HPDE6-E6E7 (cell line): ENCODE data around the gene SOX12.
A peak's percentile ranks its signal among the peaks of the same experiment; 100 is the strongest.

Experiments used
- DNase-seq: peaks from one replicate; pipeline ENCODE4 v3.0.0; 2011; ENCODE audit warnings: missing footprints; ENCODE audit errors: extremely low spot score

SOX12 gene

DNA sequence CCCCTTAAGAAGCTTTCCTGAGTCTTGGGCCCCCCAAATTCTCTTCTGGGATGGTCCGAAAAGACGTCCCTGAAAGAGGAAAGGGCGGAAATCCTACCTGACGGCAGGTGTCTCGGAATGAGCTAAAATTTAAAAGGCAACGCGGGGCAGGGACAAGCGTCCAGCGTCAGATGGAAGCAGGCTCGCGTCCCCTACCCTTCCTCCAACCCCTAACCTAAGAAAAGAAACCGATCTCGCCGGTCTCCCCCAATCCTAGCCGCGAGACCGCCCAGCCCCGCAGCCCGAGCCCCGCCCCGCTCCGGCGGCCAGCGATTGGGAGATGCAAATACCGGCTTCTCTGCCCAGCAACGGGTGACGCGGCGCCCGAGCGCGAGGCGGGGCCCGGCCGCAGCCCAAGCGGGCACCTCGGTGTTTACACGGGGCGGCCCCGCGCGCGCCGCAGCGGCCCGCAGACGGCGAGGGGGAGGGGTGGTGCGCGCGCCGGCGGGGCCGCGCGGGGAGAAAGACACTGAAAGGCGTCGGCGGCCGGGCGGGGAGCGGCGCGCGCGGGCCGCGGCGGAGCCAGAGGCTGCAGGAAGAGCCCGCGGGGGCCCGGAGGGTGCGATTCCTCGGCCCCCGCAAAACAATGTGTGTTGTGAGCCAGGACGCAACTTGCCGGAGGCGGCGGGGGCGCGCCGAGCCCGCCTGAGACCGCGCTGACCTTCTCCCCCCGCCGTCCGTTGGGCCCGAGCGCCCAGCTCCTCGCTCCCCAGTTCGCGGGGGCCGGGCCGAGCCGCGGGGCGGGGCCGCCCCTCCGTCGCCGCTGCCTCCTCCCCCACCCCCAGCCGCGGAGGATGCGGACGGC lies at the start of gene SOX12:
Gene SOX12, plus strand, starts transcription at position 508 of the 844 bp plus-strand sequence. CDS start 373 bp downstream, outside the sequence.
- peak; percentile 86 for DNase-seq

DNA sequence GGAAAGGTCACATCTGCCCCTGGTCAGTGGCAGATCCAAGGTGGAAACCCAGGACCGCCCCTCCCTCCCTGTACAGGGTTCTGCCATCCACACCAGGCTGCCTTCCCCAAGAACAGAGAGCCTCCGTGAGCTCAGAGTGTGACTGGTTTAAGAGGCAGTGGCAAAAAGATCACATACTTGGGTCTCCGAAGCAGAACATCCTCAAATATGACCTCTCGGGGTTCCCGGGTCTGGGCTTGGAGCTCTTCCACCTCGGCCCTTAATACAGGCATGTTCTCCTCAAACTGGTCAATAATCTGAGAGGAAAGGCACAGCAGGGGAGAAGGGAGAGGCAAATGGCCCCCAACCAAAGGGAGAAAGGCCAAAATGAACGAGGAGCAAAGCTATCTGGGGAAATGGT lies 49.6 kb upstream of the SOX12 start:
- DNase-seq, result no peak

DNA sequence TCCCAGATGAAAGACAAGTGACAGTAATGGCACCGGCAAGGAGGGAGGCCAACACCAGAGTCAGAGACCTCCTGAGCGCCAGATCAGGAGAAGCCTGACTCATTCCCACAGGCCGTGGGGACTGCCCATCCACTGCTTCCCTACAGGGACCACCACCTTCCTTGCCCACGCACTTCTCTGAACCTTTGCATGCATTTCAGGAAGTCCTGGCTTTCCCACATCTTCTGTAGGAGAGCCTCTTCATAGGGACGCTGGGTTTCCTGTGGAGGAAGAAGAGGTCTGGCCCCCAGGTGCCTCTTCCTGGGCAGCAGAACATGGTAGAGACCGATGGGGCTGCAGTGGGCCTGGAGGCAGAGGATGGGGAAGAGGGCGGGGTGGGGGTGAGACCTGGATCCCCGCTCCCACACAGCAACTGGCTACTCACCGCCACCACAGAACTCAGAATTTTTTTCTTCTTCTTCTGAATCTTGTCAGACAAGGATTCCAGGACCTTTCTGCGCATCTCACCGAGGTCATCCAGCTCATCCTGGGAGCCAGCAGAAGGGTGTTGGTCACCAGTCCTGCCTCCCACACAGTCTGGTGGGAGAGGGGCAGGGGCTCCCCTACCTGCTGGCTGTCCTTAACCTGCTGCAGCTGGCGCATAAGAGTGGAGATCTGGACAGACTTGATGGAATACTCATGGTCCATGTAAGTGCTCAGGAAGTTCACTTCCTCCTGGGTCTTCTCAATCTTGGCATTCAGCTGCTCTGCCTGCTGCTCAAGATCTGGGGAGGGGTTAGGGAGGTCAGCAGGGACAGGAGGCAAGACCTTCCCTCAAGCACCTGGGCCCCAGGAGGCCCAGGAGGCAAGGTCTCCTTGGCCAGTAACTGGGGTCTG lies 48.5 kb upstream of the SOX12 start:
- no peak for DNase-seq

DNA sequence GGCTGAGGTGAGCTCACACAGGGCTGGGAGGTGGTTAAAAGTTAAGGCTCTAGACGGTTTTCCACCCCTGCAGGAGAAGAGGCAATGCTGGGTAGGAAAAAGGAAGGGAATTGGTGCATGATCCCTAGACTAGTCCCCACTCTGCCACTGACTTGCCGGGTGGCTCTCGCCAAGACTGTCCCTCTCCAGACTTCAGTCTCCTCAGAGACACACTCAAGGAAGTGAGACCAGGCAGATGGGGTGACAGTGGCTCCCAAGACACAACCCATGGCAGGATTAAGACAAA lies 47.9 kb upstream of the SOX12 start:
- DNase-seq, result no peak

DNA sequence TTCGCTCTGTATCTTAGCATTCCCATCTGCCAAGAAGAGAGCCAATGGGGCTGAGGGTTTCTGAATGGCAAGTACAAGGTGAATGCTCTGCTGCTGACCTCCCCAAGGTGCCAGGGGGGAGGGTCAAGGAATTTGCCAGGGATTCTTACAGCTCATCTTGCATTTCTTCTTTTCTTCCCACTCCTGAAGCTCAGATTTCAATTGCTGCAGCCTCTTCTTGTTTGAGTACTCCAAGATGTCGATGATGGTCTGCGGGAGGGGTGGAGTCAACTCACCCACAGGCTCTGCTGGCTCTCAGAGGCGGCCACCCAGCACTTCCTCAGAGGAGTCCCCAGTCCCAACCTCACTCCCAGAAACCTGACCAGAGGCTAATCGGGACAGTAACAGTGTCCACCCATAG lies 47.2 kb upstream of the SOX12 start:
- no peak for DNase-seq

DNA sequence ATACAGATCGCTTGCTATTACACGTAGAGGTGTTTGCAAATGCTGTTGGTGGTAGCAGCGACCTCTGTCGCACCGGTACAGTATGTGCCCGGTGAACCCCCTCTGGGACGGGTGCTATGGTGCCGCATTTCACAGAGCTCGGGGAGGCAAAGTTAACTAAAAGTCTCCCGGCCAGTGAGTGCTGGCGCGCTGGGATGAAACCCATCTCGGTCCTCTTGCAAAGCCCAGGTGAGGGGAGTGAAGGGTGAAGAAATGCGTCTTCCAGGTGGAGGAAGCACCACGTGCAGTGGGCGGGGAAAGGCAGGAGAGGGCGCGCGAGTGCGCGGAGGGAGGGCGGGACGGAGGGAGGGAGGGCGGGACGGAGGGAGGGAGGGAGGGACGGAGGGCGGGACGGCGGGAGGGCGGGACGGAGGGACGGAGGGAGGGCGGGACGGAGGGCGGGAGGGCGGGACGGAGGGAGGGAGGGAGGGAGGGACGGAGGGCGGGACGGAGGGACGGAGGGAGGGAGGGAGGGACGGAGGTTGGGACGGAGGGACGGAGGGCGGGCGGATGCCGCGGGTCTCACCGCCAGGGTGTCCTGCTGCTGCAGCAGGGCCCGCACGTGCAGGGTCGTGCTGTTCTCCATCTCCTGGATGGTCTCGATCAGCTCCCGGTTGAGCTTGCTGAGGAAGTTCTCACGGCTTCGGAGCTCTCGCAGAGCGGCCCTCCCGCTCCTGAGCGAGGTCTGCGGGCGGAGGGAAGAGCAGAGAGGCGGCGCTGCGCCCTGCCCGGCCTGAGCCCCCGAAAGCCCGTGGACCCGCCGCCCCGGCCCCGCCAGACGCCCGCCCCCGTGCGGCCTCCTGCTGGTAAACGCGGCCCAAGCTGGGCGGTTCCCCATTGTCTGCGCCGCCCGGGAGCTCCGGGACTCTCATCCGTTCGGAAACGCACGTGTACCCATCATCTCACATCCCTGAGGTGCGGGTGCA lies 46.5 kb upstream of the SOX12 start:
- no peak for DNase-seq

DNA sequence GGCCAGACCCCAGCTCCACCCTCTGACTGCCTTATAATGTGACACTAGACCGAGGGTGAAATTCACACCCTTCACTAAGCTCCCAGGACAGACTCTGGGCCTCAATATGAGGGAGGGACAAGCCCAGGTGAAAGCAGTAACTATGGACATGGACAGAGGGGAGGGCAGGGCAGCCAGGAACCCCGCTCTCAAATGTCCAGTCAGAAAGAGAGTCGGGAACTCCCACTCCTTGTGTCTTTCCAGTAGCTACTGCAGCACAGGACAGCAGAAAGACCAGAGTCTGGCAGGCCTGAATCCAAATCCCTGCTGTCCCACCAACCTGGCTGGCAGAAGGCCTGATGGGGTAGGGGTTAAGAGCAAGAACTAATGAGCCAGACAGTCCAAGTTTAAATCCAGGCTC lies 41.2 kb upstream of the SOX12 start:
- no peak for DNase-seq

DNA sequence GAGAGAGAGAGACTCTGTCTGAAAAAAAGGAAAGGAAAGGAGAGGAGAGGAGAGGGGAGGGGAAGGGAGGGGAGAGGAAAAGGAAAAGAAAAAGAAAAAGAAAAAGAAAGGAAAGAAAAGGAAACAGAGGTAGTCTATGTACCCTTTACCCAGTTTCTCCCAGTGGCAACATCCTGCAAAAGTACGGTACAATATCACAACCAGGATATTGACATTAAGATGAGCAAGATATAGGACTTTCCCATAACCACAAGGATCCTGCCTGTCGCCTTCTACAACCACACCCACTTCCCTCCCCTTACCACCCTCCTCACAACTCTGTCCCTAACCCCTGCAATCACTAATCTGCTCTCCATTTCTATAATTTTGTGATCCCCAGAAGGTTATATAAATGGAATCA lies 38.8 kb upstream of the SOX12 start:
- no peak for DNase-seq

DNA sequence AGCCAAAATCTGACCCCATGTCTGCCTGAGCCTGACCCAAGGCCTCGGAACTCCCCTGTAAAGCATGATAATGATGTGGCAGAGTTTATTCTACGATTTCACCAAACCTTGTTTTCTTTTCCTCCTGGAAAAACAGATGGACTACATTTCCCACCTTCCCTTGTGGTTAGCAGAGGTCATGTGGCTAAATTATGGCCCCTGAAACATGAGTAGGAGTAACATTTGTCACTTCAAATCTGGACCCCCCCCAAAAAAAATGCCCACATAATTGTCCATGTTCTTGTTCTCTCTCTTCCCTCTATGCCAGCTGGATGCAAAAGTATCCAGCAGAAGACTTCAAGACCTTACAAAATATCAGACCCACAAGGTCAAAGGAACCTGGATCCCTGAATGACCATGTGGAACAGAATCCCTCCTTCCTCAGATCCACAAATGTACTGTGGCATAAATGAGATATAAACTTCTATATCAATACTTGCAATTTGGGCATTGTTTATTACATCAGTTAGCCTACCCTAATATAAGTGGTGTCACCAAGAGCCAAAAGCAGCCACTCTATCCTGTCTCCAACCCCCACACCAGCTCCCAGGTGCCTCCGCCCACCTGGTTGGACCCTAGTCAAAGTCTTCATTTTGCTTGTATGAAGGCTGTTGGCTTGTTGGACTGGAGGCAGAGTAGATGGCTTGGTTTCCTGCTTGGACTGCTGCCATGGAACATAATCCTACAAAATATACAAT lies 36.2 kb upstream of the SOX12 start:
- no peak for DNase-seq

DNA sequence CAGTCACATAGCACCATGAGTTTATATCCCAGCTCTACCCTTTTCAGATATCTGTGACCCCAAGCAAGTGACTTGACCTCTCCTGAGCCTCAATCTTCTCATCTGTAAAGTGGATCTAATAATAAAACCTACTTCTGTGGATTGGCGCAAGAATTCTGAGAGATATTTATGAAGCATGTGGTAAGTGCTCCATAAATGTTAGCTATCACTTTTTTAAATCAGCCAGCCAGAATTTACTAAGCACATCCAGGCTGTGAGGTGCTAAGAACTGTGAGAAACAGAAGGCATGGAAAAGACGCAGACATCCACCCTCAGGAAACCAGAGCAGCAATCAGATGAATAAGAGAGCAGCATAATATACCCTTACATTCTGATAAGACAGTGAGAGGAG lies 35.7 kb upstream of the SOX12 start:
- DNase-seq, result no peak

DNA sequence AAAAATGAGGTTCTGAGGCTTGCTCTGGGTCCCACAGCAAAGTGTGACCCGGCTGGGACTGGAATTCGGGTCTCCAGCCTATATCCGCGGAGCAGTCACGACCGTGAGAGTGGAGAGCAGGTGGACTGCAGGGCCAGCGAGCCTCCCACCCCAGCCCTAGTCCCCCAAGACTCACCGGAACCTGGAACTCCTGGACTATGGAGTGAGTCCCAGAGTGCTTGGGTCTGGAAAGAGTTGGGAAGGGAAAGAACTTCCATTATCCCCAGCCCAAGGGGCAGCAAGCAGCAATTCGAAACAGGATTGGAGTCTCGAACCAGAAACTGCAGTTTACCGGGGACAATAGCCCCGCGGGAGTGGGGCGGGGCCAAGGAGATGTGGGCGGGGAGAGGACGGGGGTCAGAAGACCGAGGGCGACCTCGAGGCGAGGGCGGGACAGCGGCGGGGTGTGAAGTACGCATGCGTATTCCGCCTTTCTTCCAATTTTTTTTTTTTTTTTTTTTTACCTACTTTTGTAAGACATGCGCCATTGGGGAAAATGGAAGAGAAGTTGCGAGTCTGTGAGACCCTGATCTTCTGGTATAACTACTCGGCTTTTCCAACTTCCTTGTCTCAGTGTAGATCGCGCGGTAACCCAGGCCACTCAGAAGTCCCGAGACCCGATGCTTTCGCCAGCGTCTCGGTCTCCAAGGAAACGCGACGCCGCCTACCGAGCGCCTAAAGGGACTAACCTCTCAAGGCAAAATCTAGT lies 35.1 kb upstream of the SOX12 start, which contains the start of gene C20orf96:
Gene C20orf96, minus strand, starts transcription at position 667 of the 748 bp plus-strand sequence. Its CDS starts 140 bp downstream, at position 527.
- peak; percentile 97 for DNase-seq

DNA sequence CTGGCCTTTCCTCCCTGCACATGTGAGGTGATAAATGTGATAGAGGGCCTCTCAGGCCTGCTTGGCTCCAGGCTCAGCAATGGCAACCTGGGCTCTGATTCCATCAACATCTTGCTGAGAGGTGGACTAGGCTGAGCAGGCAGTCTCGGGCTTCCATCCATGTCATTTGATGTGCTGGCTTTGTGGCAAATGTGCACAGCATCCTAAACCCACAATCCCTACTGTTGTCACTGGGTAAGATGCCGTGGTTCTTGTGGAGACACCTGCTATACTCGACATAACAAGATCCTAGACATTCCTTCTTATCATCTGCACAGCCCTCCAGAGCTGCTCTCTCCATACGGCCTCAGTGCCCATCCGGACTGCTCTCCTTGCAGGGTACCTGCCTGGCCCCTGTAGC lies 30.8 kb upstream of the SOX12 start:
- no peak for DNase-seq

DNA sequence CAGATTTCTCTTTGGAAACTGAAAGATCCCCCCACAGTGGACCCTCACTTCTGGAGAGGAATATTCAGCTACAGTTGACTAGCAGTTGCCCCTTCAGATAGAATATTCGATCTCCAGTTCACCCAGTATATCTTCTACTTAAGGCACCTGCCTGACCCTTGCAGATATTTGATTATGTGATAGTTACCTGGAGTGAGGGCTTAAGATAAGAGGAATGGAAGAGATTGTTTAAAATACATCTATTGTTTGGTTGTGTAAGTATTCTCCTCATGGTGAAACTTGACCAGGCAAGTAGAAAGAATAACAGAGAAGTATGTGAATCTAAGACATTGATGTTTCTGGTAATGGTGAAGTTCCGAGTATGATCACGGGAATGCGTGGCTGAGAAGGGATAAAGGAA lies 29.5 kb upstream of the SOX12 start:
- DNase-seq, result no peak

DNA sequence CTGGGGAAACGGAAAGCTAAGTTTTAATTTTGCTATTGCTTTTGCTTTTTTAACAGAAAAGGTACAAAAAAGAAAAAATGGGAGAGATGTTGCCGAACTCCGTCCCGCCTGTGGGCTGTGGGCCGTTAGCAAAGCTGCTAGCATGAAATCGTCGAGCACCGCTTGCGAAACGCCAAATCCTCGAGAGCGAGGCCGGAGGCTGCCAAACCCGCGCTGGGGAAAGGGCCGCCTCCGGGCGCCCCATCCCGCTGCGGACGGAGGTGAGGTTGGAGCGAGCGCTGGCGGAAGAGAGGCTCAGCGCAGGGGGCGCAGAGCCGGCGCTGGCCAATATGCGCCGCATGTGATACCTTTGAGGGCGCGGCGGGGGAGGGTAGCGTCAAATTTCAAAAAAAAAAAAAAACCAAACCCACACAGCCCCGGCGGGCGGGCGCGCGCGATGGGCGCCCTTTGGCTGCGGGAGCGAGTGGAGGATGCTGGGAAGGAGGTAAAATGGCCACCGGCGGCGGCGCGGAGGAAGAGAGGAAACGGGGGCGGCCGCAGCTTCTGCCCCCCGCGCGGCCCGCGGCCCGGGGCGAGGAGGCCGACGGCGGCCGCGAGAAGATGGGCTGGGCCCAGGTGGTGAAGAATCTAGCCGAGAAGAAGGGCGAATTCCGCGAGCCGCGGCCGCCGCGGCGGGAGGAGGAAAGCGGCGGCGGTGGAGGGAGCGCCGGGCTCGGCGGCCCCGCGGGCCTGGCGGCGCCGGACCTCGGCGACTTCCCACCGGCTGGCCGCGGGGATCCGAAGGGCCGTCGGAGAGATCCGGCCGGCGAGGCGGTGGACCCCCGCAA lies 28.0 kb upstream of the SOX12 start, which contains the start of gene ZCCHC3:
Gene ZCCHC3, plus strand, starts transcription at position 473 of the 827 bp plus-strand sequence. Its CDS starts 17 bp downstream, at position 490.
- peak; percentile 92 for DNase-seq

DNA sequence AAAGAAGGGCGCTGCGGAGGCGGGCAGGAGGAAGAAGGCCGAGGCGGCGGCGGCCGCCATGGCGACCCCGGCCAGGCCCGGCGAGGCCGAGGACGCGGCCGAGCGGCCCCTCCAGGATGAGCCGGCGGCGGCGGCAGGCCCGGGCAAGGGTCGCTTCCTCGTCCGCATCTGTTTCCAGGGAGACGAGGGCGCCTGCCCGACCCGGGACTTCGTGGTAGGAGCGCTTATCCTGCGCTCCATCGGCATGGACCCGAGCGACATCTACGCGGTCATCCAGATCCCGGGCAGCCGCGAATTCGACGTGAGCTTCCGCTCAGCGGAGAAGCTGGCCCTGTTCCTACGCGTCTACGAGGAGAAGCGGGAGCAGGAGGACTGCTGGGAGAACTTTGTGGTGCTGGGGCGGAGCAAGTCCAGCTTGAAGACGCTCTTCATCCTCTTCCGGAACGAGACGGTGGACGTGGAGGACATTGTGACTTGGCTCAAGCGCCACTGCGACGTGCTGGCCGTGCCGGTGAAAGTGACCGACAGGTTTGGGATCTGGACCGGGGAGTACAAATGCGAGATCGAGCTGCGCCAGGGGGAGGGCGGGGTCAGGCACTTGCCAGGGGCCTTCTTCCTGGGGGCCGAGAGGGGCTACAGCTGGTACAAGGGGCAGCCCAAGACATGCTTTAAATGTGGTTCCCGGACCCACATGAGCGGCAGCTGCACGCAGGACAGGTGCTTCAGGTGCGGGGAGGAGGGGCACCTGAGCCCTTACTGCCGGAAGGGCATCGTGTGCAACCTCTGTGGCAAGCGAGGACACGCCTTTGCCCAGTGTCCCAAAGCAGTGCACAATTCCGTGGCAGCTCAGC lies 27.2 kb upstream of the SOX12 start:
- peak; percentile 72 for DNase-seq

DNA sequence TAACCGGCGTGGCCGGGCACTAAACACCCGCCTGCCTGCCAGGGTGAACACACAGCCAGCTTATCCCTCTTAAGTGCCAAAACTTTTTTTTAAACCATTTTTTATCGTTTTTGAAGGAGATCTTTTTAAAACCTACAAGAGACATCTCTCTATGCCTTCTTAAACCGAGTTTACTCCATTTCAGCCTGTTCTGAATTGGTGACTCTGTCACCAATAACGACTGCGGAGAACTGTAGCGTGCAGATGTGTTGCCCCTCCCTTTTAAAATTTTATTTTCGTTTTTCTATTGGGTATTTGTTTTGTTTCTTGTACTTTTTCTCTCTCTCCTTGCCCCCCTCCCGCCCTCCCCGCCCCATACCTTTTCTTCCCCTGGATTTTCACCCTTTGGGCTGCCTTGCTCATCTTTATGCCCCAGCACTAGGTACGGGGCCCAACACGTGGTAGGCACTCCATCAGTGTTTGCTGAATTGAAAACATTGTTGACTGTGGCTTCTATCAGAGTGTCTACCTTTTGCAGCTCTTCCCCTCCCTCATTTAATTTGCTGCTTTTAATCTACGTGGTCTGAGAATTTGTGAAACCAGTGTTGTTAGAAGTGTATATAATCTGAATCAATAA lies 26.5 kb upstream of the SOX12 start:
- no peak for DNase-seq

DNA sequence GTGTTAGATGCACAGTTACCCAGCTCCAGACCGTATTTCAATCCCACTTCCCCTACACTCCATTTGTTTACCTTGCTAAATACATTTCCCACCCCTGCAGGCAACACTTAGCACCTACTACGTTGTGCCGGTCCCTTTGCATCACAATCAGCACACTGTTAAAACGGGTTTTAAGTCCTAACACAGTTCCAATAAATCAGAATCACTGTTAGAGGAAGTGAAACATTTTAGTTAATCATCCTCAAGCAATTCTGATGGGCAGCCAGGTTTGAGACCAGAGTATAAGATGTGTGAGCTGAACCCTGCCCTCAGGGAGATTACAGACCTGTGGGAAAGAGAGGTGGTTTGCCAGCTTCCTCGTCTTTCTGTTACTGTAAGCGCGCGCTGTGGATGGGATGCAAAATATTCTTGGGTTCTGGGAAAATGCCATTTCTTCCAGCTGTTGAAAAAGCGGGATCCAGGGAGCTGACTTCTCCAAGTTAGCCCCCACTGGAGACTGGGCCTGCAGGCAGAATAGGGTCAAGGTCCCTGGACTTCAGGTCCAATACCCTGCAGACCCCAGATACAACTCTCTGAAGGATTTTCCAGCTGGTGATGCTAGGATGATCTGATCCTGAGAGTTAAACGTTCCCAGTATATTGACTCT lies 24.9 kb upstream of the SOX12 start:
- DNase-seq, result no peak
